ENCODE measurements around the gene ATP2B1. TPM values are rescaled to one million over a fixed set of nuclear protein-coding genes. Genes with fewer than 3 reads are reported as not detected.

ATP2B1 gene
- total RNA-seq, 1 donor, result 99.9 TPM

DNA sequence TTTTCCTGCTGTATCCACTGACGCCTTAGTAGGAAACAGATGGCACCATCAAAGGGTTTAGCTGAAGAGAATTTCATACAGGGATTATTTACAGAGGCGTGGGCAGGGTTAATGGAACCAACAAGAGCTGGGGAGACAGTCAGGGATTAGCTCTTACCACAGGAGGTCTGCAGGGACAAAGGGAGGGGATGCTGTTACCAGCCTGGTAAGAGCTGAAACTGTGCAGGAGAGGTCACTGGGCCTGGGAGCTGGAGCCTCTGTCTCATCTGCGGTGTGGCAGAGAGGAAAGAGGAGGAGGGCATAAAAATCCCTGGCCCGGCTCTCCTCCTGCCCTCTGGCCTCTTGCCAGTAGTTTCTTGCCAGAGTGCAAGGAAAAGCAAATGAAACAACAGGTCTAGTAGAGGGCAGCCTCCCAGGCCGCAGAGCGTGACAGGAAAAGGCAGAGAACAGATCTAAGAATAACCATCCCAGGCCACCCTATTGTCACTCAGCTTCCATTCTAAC lies 163.9 kb downstream of the ATP2B1 start:
- Histone ChIP-seq H3K36me3 (ENCODE audit: insufficient read depth, low read length) (no peaks in the 10 kb centered on the region), H4K20me1 (ENCODE audit: insufficient read depth, low read length) (no peaks in the 10 kb centered on the region), H2AFZ (ENCODE audit: low read length) (no peak overlapping the region), H3K79me2 (ENCODE audit: insufficient read depth, low read length) (no peaks in the 10 kb centered on the region), H3K27me3 (ENCODE audit: insufficient read depth, low read length) (no peaks in the 10 kb centered on the region), H3K4me3 (ENCODE audit: insufficient read depth, low read length) (no peak overlapping the region), H3K4me1 (ENCODE audit: insufficient read depth, low read length) (peaks cover 23% of the 10 kb centered on the region), H3K27ac (ENCODE audit: low read depth, low read length) (peak overlapping the region; percentile 2), H3K4me2 (ENCODE audit: insufficient read depth, low read length) (peak overlapping the region; percentile 37), H3K9me3 (ENCODE audit: low read depth, low read length) (no peaks in the 10 kb centered on the region)
- TF ChIP-seq, protein P1, sequence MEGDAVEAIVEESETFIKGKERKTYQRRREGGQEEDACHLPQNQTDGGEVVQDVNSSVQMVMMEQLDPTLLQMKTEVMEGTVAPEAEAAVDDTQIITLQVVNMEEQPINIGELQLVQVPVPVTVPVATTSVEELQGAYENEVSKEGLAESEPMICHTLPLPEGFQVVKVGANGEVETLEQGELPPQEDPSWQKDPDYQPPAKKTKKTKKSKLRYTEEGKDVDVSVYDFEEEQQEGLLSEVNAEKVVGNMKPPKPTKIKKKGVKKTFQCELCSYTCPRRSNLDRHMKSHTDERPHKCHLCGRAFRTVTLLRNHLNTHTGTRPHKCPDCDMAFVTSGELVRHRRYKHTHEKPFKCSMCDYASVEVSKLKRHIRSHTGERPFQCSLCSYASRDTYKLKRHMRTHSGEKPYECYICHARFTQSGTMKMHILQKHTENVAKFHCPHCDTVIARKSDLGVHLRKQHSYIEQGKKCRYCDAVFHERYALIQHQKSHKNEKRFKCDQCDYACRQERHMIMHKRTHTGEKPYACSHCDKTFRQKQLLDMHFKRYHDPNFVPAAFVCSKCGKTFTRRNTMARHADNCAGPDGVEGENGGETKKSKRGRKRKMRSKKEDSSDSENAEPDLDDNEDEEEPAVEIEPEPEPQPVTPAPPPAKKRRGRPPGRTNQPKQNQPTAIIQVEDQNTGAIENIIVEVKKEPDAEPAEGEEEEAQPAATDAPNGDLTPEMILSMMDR (IDR thresholded peaks at IDR 0.05; ENCODE audit: extremely low read depth, low read depth, low read length), result no peak
- peak; percentile 37 for DNase-seq (ENCODE audit: insufficient read length, low spot score, missing footprints)

GRCh38 chr12:89544022-89544421 lies 164.6 kb downstream of the ATP2B1 start:
- peak overlapping the region; percentile 2 for H3K27ac ChIP-seq (ENCODE audit: low read depth, low read length)

DNA sequence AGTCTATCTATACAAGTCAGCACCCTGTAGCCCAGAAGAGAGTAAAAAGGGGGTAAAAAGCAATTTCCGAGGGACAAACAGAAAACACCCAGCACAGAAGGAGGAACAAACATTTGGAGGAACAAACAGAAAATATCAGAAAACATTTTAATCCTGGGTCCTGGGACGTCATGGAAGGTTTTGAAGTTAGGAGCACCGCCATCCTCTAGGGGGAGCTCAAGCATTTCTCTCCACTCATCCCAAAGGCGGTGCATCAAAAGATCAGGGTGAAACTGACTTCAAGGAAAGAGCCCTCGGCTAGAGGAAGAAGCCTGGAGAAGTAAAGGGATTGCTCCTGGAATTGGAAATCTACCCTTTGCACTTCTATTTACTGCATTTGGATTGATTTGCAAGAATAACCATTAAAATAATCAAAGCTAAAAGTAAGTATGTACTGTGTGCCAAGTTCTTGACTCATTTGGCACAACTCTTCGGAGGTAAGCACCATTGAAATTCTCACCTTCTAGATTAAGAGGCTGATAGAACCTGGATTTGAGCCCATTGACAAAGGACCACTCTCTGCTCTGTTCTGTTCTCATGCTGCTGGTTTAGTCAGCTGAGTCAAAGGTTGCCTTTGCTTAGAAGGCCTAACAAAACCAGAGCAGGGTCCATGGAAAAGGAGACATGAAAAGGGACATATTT lies 165.6 kb downstream of the ATP2B1 start:
- Histone ChIP-seq H3K79me2 (ENCODE audit: insufficient read depth, low read length) (no peaks in the 10 kb centered on the region), H3K4me2 (ENCODE audit: insufficient read depth, low read length) (peak overlapping the region; percentile 28), H3K4me1 (ENCODE audit: insufficient read depth, low read length) (peaks cover 23% of the 10 kb centered on the region), H3K27me3 (ENCODE audit: insufficient read depth, low read length) (no peaks in the 10 kb centered on the region), H3K36me3 (ENCODE audit: insufficient read depth, low read length) (no peaks in the 10 kb centered on the region), H4K20me1 (ENCODE audit: insufficient read depth, low read length) (no peaks in the 10 kb centered on the region), H2AFZ (ENCODE audit: low read length) (no peak overlapping the region), H3K4me3 (ENCODE audit: insufficient read depth, low read length) (no peak overlapping the region), H3K27ac (ENCODE audit: low read depth, low read length) (no peak overlapping the region), H3K9me3 (ENCODE audit: low read depth, low read length) (no peaks in the 10 kb centered on the region)
- peak; percentile 68 for DNase-seq (ENCODE audit: insufficient read length, low spot score, missing footprints)
- TF ChIP-seq, protein P1 (IDR thresholded peaks at IDR 0.05; ENCODE audit: extremely low read depth, low read depth, low read length), result peak; percentile 93

More at GRCh38 chr12:89544022-89544421, 164.6 kb downstream of the ATP2B1 start:
- H2AFZ ChIP-seq (ENCODE audit: low read length), result no peak overlapping the region
- no peaks in the 10 kb centered on the region for H3K79me2 ChIP-seq (ENCODE audit: insufficient read depth, low read length)
- no peaks in the 10 kb centered on the region for H3K36me3 ChIP-seq (ENCODE audit: insufficient read depth, low read length)
- H3K4me2 ChIP-seq (ENCODE audit: insufficient read depth, low read length), result no peak overlapping the region
- H4K20me1 ChIP-seq (ENCODE audit: insufficient read depth, low read length), result no peaks in the 10 kb centered on the region
- H3K4me1 ChIP-seq (ENCODE audit: insufficient read depth, low read length), result peaks cover 23% of the 10 kb centered on the region
- H3K4me3 ChIP-seq (ENCODE audit: insufficient read depth, low read length), result no peak overlapping the region
- no peaks in the 10 kb centered on the region for H3K9me3 ChIP-seq (ENCODE audit: low read depth, low read length)
- H3K27me3 ChIP-seq (ENCODE audit: insufficient read depth, low read length), result no peaks in the 10 kb centered on the region
- TF ChIP-seq, protein P1 (IDR thresholded peaks at IDR 0.05; ENCODE audit: extremely low read depth, low read depth, low read length), result no peak
- DNase-seq (ENCODE audit: insufficient read length, low spot score, missing footprints), result no peak

GRCh38 chr12:89542236-89542635 lies 166.4 kb downstream of the ATP2B1 start:
- H3K27me3 ChIP-seq (ENCODE audit: insufficient read depth, low read length), result no peaks in the 10 kb centered on the region
- no peaks in the 10 kb centered on the region for H3K36me3 ChIP-seq (ENCODE audit: insufficient read depth, low read length)
- no peak overlapping the region for H3K4me3 ChIP-seq (ENCODE audit: insufficient read depth, low read length)
- H2AFZ ChIP-seq (ENCODE audit: low read length), result no peak overlapping the region
- H3K79me2 ChIP-seq (ENCODE audit: insufficient read depth, low read length), result no peaks in the 10 kb centered on the region
- no peak overlapping the region for H3K27ac ChIP-seq (ENCODE audit: low read depth, low read length)
- DNase-seq (ENCODE audit: insufficient read length, low spot score, missing footprints), result no peak
- no peak overlapping the region for H3K4me2 ChIP-seq (ENCODE audit: insufficient read depth, low read length)
- no peaks in the 10 kb centered on the region for H3K9me3 ChIP-seq (ENCODE audit: low read depth, low read length)
- H3K4me1 ChIP-seq (ENCODE audit: insufficient read depth, low read length), result peaks cover 22% of the 10 kb centered on the region
- TF ChIP-seq, protein P1 (IDR thresholded peaks at IDR 0.05; ENCODE audit: extremely low read depth, low read depth, low read length), result no peak
- H4K20me1 ChIP-seq (ENCODE audit: insufficient read depth, low read length), result no peaks in the 10 kb centered on the region
